BJ (cell line): Measurements from ENCODE around the gene C10orf88. TPM values are rescaled to one million over a fixed set of nuclear protein-coding genes. Genes with fewer than 3 reads are reported as not detected.

Experiments
- CTCF ChIA-PET: fragments of 350-600 bp; formaldehyde crosslinking; extraction: SDS; loops from one replicate; lab custom pipeline; 2021; ENCODE audit warnings: antibody characterized with exemption, inconsistent platforms; lab: Yijun Ruan, JAX
- POLR2A ChIA-PET: fragments of 300-600 bp; sonication (Branson Sonifier 250); formaldehyde crosslinking; extraction: SDS; loops from one replicate; lab custom pipeline; 2021; ENCODE audit warnings: antibody characterized with exemption; lab: Charles Lee
- DNase-seq: peaks from one replicate; pipeline ENCODE4 v3.0.0-alpha.2; 2011; ENCODE audit warnings: low read depth
- H3K27me3 ChIP-seq: 2 replicates; pipeline ENCODE4 v1.6.0; 2011; ENCODE audit warnings: low read length; ENCODE audit not compliant: control insufficient read depth, insufficient read depth
- H3K36me3 ChIP-seq: 2 replicates; pipeline ENCODE4 v1.5.1; 2011; ENCODE audit warnings: low read length; ENCODE audit not compliant: control insufficient read depth, insufficient read depth
- H3K4me3 ChIP-seq: 2 replicates; pipeline ENCODE4 v1.5.1; 2011; ENCODE audit warnings: low read depth, mild to moderate bottlenecking, control low read depth, low read length
- CTCF ChIP-seq: IDR thresholded peaks from 2 replicates; pipeline ENCODE4 v1.5.1; 2011; ENCODE audit warnings: low read depth, mild to moderate bottlenecking, control low read depth, inconsistent platforms, low read length, moderate library complexity; ENCODE audit not compliant: insufficient read depth
- polyA plus RNA-seq: library from polyadenylated mRNA; depleted of rRNA; stranded (reverse); fragments of >200 nt; gene quantifications from 2 replicates; pipeline ENCODE4 v1.2.3, GENCODE V29; 2011

Gene C10orf88
- polyA plus RNA-seq, 1 experiment, result 2.0 TPM

GRCh38 chr10:122949296-122949695, 4.7 kb downstream of the C10orf88 start:
- ChIA-PET CTCF (no interaction called here), POLR2A (no interaction called here)
- no peak for TF ChIP-seq CTCF
- Histone ChIP-seq H3K27me3 (no peaks in the 10 kb centered on the region), H3K36me3 (0 out of 2 replicates have a peak, but pooled peaks cover 1% of the 10 kb centered on the region), H3K4me3 (no peak overlapping the region)
- no peak for DNase-seq

GRCh38 chr10:122939856-122940543, 14.0 kb downstream of the C10orf88 start:
- Histone ChIP-seq H3K4me3 (no peak overlapping the region), H3K36me3 (no peaks in the 10 kb centered on the region; the same call in 1 of the 2 replicates), H3K27me3 (no peaks in the 10 kb centered on the region)
- no peak for TF ChIP-seq CTCF
- ChIA-PET CTCF (no interaction called here), POLR2A (no interaction called here)
- no peak for DNase-seq

- ChIA-PET CTCF (no interaction called here), POLR2A (no interaction called here)
- TF ChIP-seq CTCF, result no peak
- Histone ChIP-seq H3K27me3 (no peaks in the 10 kb centered on the region), H3K36me3 (no peaks in the 10 kb centered on the region; the same call in 1 of the 2 replicates), H3K4me3 (no peak overlapping the region)
- no peak for DNase-seq
These were observed 14.7 kb downstream of the C10orf88 start for GRCh38 chr10:122939133-122939855.

GRCh38 chr10:122931088-122931906, 22.7 kb downstream of the C10orf88 start:
- POLR2A ChIA-PET, result no interaction called here

More at GRCh38 chr10:122931088-122931906, 22.7 kb downstream of the C10orf88 start:
- Histone ChIP-seq H3K27me3 (no peaks in the 10 kb centered on the region), H3K4me3 (no peak overlapping the region), H3K36me3 (peaks cover 2% of the 10 kb centered on the region; the same call in 1 of the 2 replicates)
- CTCF ChIA-PET, result no interaction called here
- TF ChIP-seq CTCF, result no peak
- no peak for DNase-seq
